Stimulated activated CD4-positive, alpha-beta T cell treated with anti-CD3 and anti-CD28 coated beads, Interleukin-12 subunit alpha, Interleukin-12 subunit beta, amount 100 ng/mL, for 48 hours (primary cell): ENCODE data around the gene NFATC2.
"Not testable (repeated sequence)": the region's sequence is repeated elsewhere in the genome, so short reads cannot be mapped to it uniquely, and the experiment has no call there.

Experiments
- DNase-seq, 3 donors: peaks; one replicate each; pipeline ENCODE4 v3.0.0-alpha.2; 2020; ENCODE audit warnings: low read depth in 2 of 3, low spot score in 1 of 3

Gene NFATC2

DNA sequence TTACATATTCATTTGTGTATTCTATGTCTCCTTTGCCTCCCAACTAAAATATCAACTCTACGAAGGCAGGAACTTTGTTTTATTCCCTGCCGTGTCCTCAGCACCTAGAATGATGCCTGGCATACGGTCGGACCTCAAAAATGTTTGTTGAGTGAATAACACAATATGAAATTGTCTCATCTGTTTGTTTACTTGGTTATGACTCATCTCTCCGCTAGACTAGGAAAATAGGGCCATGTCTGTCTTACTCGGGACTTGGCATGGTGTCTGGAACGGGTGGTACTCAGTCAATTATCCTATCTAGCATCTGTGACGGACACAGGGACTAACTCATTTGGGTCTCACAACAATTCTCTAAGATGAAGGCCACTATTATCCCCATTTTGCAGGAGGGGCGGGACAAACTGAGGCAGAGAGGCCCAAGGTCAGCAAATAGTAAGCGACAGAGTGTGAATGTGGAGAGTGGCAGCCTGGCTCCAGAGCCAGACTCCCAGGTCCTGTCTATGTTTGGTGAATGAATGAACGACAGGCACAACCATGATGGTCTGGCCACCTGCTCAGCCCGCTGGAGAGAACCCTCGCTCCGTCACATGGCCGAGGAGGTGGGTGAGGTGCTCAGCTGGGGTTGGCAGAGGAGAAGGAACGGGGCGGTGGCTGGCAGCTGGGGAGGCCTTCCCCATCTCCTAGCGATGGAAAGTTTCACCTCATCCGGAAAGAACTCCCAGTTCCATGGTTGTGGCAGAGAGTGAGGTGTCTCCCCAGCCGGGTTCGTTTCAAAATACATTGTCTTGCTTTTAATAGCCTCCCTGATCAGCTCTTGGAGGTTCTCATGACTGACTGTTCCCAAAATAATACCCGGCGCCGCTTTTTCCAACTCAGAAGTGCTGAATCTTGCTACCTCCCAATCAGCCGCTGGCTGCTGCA, 27.6 kb upstream of the NFATC2 start:
- no peak for DNase-seq

DNA sequence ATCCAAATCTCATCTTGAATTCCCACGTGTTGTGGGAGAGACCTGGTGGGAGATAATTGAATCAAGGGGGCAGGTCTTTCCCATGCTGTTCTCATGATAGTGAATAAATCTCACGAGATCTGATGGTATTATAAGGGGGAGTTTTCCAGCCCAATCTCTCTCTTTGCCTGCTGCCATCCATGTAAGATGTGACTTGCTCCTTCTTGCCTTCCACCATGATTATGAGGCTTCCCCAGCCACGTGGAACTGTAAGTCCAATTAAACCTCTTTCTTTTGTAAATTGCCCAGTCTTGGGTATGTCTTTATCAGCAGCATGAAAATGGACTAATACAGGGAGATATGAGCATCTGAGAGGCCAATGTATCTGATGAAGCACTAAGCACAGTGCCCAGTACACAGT, 26.0 kb upstream of the NFATC2 start:
- DNase-seq, result not testable (repeated sequence)

- DNase-seq, result no peak
These were observed 25.1 kb upstream of the NFATC2 start for GRCh38 chr20:51567622-51568021.

DNA sequence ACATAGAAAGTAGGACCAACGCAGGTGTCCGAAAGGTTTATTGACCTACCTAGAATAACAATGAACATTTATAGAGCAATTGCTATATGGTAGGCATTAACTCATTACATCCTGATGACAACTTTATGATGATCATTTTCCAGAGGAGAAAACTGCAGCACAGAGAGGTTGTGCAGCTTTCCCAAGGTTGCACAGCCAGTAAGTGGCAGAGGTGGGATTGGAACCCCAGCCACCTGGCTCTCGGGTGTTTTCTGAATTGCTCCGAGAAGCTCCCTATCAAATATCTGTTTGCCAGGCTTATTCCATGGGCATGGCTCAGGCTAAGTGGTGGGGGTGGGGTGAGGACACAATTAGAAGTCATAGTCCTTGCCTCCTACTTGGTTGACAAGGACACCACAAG, 24.1 kb upstream of the NFATC2 start:
- DNase-seq, result no peak

DNA sequence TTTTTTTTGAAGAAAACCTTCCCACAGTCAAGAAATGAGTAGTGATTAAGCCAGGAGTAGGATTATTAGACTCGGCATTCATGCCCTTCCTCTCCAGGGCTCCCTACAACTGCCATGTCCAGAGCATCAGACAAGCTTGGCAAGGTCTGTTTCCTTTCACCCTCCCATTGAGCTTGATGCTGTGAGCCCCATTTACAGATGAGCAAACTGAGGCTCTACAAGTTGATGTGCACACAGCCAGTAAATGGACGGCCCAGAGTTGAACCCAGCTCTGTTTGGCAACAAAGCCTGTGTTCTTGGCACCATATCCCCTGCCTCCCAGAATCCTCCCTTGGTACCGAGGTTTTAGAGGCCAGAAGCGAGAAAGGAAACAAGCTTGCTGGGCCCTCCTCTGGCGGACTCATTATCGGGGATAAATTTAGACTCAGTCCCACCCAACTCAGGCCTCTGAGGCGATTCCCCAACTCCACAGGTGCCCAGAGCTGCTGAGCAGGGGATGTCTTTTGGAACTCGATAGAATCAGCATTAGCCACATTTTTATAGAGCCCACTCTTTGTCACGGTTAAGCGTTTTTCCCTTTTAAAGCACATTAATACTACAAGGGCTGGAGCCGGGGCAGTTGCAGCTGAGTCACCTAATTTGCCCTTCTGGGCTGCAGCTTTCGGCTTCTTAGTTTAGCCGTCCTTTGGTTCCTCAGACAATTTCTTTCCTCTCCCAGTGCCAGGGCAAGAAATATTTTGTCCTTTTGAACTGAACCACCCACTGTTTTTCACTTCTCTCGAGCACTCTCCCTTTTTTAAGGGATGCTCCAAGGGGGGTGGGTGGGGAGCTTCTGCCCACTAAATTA, 23.0 kb upstream of the NFATC2 start:
- DNase-seq, result no peak

GRCh38 chr20:51563486-51564332, 21.2 kb upstream of the NFATC2 start:
- DNase-seq, result no peak

DNA sequence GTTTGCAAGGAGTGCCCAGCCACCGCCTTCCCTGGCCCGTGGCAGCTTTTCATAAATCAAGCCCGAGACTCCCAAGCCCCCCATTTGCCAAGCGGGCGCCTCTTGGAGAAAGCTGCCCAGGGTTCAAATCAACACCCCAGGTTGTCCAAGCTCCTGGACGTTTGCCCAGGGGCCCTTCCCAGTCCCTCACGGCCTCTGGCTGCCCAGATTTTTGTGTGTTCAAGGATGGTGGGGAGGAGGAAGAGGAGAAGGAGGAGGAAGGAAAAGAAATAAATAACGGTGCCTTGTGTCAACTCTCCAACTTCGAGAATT, 20.6 kb upstream of the NFATC2 start:
- no peak for DNase-seq

DNA sequence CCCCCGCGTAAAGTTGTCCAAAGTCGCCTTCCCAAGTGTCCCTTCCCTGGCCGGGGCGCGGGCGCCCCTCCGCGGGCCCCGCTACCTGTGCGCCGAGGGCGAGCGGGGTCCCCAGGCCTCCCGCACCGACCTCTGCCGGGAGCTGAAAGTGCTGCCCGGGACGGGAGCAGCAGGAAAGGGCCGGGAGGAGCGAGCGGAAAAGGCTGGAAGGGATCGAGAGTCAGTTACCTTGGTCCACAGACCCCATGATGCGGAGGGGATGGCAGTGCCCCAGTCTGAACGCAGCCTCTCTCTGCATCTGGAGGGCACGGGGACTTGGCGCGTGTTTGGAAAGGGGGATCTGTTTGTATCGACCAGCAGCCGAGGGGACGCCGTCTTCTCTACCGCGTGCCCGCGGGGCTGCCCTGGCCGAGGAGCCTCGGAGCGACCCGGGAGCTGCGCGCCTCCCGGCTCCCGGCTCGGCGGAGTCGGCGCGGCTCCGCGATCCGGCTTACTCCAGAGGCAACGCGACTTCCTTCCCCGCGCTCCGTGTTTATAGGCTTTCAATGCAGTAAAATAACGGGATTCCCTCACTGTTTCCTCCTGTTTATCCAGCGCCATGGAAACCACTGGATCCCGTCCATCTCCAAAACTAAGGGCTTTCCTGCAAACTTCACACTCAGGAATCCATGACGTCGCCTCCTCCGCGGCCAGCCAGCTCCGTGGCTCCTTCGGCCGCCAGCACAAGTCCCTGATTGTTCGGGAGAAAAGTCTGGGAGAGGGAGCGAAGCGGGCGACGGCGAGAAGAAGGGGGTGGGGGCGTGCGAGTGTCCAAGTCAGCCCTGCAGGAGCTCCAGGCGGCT, 20.0 kb upstream of the NFATC2 start:
- no peak for DNase-seq

DNA sequence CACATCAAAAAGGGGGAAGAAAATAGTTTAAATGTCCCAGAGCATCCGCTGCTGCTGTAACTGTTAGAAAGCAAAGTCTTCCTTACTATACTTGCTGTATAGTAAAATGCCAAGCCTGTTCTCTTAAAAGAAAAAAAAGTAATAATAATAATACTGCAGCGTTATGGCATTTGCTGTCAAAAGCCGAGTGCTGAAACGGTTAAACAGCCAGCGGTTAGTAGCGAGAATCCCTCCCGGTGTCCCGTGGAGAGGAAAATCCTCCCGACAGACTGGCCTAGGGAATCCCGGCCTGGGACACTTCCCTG, 19.5 kb upstream of the NFATC2 start:
- no peak for DNase-seq

GRCh38 chr20:51560550-51561307, 18.2 kb upstream of the NFATC2 start:
- DNase-seq, result no peak

DNA sequence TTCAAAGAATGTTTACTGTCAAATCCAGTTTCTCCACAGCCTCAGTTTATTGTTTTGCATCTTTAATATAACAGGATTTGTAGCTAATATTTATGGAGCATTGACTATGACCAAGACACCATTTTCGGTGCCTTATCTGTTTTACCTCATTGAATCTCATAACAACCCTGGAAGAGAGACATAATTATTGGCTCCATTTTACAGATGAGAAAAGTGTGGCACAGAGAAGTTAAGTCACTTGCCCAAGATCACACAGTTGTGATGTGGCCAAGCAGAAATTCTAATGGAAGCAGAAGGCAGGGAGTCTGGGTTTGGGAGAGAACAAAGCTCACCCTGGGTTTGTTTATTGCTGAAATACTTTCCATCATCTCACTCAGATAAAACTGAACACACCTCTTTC, 17.5 kb upstream of the NFATC2 start:
- DNase-seq, result no peak

- no peak for DNase-seq
These were observed 12.1 kb upstream of the NFATC2 start for GRCh38 chr20:51554538-51555165.

GRCh38 chr20:51553897-51554486, 11.5 kb upstream of the NFATC2 start:
- DNase-seq, result no peak

DNA sequence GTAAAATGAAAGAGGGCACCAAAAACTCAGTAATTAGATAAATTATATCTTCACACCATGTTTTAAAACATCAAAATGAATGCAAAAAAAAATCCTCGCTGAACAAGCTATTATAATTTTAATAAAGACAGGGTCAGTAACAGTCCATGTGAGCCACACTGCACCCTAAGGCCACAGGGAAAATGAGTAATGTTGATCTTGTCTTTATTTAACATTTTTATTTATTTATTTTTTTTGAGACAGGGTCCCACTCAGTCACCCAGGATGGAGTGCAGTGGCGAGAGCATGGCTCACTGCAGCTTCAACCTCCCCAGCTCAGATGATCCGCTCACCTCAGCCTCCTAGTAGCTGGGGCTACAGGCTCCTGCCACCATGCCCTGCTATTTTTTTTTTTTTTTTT, 8.7 kb upstream of the NFATC2 start:
- DNase-seq, result no peak

GRCh38 chr20:51549474-51549873, 7.0 kb upstream of the NFATC2 start:
- no peak for DNase-seq

DNA sequence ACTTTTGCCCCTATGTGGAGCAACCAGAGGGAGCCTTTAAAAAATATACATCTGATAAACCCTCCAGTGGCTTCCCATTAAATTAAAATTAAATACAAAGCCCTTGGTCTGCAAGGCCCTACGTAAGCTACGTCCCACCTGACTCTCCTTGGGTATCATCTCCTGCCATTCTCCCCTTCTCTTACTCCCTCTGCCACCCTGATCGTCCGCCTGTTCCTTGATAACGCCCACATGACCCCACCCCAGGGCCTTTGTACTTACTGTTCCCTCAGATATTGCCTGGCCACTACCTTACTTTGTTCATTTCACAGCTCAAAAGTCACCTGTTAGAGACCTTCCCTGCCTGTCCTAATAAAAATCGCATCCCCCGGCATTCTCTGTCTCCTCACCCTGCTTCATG, 5.4 kb upstream of the NFATC2 start:
- DNase-seq, result no peak

DNA sequence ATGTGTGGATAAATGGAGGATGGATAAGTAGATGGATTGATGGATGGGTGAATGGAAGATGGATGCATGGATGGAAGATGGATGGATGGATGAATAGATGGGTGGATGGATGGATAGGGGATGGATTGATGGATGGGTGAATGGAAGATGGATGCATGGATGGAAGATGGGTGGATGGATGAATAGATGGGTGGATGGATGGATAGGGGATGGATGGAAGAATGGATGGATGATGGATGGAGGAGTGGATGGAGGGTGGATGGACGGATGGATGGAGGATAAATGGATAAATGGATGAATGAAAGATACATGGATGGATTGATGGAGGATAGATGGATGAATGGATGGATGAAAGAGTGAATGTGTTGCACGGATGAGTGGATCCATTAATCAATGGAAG, 3.0 kb upstream of the NFATC2 start:
- DNase-seq, result no peak

DNA sequence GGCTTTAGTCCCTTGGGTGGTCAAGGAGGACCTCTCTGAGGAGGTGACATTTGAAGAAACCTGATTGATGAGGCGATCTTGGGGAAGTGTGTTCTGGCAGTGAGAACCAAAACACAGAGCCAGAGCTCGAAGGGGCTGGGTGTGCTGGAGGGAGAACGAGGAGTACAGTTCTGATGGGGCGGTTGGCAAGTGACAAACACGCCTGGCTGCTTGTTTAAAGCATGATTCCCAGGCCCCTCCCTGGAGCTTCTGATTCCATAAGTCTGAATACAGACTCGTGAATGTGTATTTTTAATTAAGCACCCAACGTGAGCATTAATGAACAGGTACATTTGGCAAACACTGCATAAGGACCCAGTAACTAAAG, 886 bp upstream of the NFATC2 start:
- no peak for DNase-seq

DNA sequence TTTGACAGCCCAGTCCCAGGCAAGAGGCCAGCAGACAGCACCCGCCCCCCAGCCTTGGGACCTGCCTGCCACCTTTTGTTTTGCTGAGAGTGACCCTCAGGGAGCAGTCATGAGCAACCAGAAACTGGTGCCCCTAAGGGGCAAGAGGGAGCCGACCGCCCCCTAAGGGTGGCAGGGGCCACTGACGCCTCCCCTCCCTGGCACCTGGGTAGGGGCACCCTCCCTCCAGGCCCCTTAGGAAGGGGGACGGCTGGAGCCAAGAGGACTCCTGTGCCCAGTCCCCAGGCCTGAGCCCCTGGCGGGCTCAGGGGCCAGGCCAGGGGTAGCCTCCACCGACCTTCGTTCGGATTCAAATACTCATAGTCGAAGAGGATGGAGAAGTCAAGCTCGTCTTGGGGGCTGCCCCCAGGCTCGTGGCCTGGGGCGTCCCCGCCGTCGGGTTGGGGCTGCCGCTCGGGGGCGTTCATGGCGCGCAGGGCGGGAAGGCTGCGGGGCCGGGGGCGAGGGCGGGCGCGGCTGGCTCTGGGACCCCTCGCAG, 417 bp downstream of the NFATC2 start:
- peak; percentile 28 to 50 (median 40) for DNase-seq
